Brain microvascular endothelial cell (primary cell): Measurements from ENCODE around the gene INCA1.

ENCODE experiments used
- DNase-seq: peaks from one replicate; pipeline ENCODE4 v3.0.0-alpha.2; 2020
- H3K27ac ChIP-seq: fragments of 250-450 bp; sonication (Bioruptor Pico); 2 replicates; pipeline ENCODE4 v1.5.1; 2020; ENCODE audit warnings: mild to moderate bottlenecking, moderate library complexity
- H3K27me3 ChIP-seq: fragments of 250-450 bp; sonication (Bioruptor Pico); replicated peaks from 2 replicates; pipeline ENCODE4 v1.5.1; 2020; ENCODE audit warnings: mild to moderate bottlenecking
- H3K36me3 ChIP-seq: fragments of 250-450 bp; sonication (Bioruptor Pico); replicated peaks from 2 replicates; pipeline ENCODE4 v1.5.1; 2020; ENCODE audit warnings: mild to moderate bottlenecking
- H3K4me3 ChIP-seq: 2 replicates; pipeline ENCODE4 v1.5.1; 2011; ENCODE audit warnings: low read depth, mild to moderate bottlenecking, control low read depth, low read length, moderate library complexity
- CTCF ChIP-seq: IDR thresholded peaks from 2 replicates; pipeline ENCODE4 v1.5.1; 2011; ENCODE audit warnings: low read depth, mild to moderate bottlenecking, moderate library complexity, low read length, control low read depth, inconsistent platforms; ENCODE audit errors: missing control alignments
- in situ Hi-C: cut with HindIII; loops from 2 replicates; pipeline ENCODE4 v1.10.0; 2017; ENCODE audit warnings: low sequenced_read_pairs, low pct_ligation_motif_present

INCA1 gene

GRCh38 chr17:4953451-4953961 lies 43.8 kb downstream of the INCA1 start:
- H3K27ac ChIP-seq = peak overlapping the region; percentile 43
- TF ChIP-seq CTCF = no peak

GRCh38 chr17:4951486-4951885 lies 45.8 kb downstream of the INCA1 start:
- no peak overlapping the region for H3K4me3 ChIP-seq
- no peak overlapping the region for H3K27ac ChIP-seq
- in situ Hi-C loops = no loop called here
- TF ChIP-seq CTCF = no peak
- H3K27me3 ChIP-seq = no peaks in the 10 kb centered on the region
- no peak for DNase-seq
- H3K36me3 ChIP-seq = peaks cover 16% of the 10 kb centered on the region

More at GRCh38 chr17:4953451-4953961, 43.8 kb downstream of the INCA1 start:
- in situ Hi-C loops = no loop called here
- H3K27me3 ChIP-seq = no peaks in the 10 kb centered on the region
- H3K36me3 ChIP-seq = no peaks in the 10 kb centered on the region
- H3K4me3 ChIP-seq = no peak overlapping the region
- DNase-seq = peak; percentile 60

GRCh38 chr17:4950746-4951204 lies 46.5 kb downstream of the INCA1 start, which contains the start of gene ENO3:
ENO3 (plus strand) TSS chr17:4951119; CDS start chr17:4951830, 711 bp downstream.
- in situ Hi-C loops = no loop called here
- Histone ChIP-seq H3K27me3 (no peaks in the 10 kb centered on the region), H3K4me3 (peak within 1 kb of the TSS; percentile 48), H3K36me3 (peaks cover 23% of the 10 kb centered on the region), H3K27ac (peak within 1 kb of the TSS; percentile 88)
- TF ChIP-seq CTCF = no peak
- DNase-seq = no peak

GRCh38 chr17:4950075-4950745 lies 47.1 kb downstream of the INCA1 start:
- no peak for DNase-seq
- TF ChIP-seq CTCF = no peak
- peak overlapping the region; percentile 88 for H3K27ac ChIP-seq
- in situ Hi-C loops = no loop called here
- H3K4me3 ChIP-seq = peak overlapping the region; percentile 48
- peaks cover 28% of the 10 kb centered on the region for H3K36me3 ChIP-seq
- H3K27me3 ChIP-seq = no peaks in the 10 kb centered on the region

GRCh38 chr17:4949321-4950074 lies 47.8 kb downstream of the INCA1 start:
- Histone ChIP-seq H3K27me3 (no peaks in the 10 kb centered on the region), H3K36me3 (peaks cover 35% of the 10 kb centered on the region), H3K4me3 (peak overlapping the region; percentile 60), H3K27ac (peak overlapping the region; percentile 88)
- in situ Hi-C loops = no loop called here
- no peak for TF ChIP-seq CTCF
- peak; percentile 53 for DNase-seq
